ENCODE data around the gene GPATCH2. TPM values are rescaled to one million over a fixed set of nuclear protein-coding genes. Genes with fewer than 3 reads are reported as not detected.

GPATCH2 gene
- total and polyA plus RNA-seq, 10 of the 15 experiments (the other 5 are each of a cell fraction or from before 2014, with no cell fraction given) = 3.2 to 12.2 (median 5.4) TPM

DNA sequence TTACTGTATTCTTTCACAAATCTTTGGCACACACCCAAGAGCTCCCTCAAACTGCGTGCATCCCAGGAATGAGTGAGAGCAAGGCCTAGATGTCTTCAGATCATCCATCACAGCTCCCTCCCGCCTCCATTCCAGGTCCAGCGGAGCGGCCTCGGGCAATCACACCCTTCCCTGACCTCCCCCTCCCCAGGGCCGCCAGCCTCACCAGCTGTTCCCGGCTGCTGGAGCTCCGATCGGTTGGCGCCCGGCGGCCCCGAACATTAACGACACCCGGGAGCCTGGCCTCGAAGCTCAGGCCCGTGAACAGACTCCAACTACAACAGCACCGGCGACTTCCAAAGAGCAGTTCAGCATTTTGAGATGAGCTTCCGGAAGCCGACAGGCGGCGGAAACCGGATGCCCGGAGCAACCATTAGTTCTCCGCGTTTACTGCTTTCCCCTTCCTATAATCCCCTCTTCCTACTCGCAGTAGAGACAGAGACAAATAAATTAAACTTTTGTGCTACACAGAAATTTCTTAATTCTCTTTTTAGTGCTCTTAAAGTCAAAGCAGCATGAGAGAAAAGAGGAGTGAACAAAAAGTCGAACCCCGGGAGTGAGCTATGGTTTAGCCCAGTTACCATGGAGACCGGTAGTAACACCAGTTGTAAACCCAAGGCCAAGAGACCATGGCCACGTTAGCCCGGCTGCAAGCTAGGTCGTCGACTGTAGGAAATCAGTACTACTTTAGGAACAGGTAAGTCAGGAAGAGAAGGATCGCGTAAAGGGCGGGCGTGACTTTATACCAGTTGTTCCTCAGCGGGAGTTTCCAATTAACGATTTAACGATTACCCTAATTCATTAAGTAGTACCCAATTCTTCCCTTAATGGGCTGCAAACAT, at the start of gene GPATCH2, which contains the start of gene SPATA17 (continued):
- TF ChIP-seq SUPT20H (IDR thresholded peaks at IDR 0.05; ENCODE audit: borderline replicate concordance, control insufficient read depth, low read depth, low read length) (no peak), ATF7 (IDR thresholded peaks at IDR 0.05; ENCODE audit: low read depth) (peak; percentile 100), SREBF2 (IDR thresholded peaks at IDR 0.05; ENCODE audit: low read length) (no peak), SMARCA5 (IDR thresholded peaks at IDR 0.05) (peak; percentile 92), DPF2 (IDR thresholded peaks at IDR 0.05) (no peak), ZNF24 (IDR thresholded peaks at IDR 0.05) (no peak), RELA (IDR thresholded peaks at IDR 0.05; ENCODE audit: borderline replicate concordance, partially characterized antibody) (no peak), ZBED1 (IDR thresholded peaks at IDR 0.05; ENCODE audit: borderline replicate concordance) (no peak), FOXK2 (IDR thresholded peaks at IDR 0.05) (peak; percentile 98), RFX5 (IDR thresholded peaks at IDR 0.05; ENCODE audit: low read depth, low read length) (no peak), POU2F2 (IDR thresholded peaks at IDR 0.05; ENCODE audit: borderline replicate concordance, low read depth, low read length) (no peak), ZNF207 (IDR thresholded peaks at IDR 0.05; ENCODE audit: borderline replicate concordance) (peak; percentile 83), SRF (IDR thresholded peaks at IDR 0.05; ENCODE audit: low read depth in 2 of 2, low read length in 2 of 2) (no peak), ETV6 (conservative IDR thresholded peaks at IDR 0.05 in 1 of 2, IDR thresholded peaks at IDR 0.05 in 1 of 2; ENCODE audit: borderline replicate concordance in 1 of 2, low read depth in 1 of 2) (no peak), RBBP5 (conservative IDR thresholded peaks at IDR 0.05) (no peak), SMAD1 (IDR thresholded peaks at IDR 0.05; ENCODE audit: low read depth, partially characterized antibody) (no peak), RCOR1 (conservative IDR thresholded peaks at IDR 0.05; ENCODE audit: low read depth, low read length) (no peak)
- TF ChIP-seq, protein P1, sequence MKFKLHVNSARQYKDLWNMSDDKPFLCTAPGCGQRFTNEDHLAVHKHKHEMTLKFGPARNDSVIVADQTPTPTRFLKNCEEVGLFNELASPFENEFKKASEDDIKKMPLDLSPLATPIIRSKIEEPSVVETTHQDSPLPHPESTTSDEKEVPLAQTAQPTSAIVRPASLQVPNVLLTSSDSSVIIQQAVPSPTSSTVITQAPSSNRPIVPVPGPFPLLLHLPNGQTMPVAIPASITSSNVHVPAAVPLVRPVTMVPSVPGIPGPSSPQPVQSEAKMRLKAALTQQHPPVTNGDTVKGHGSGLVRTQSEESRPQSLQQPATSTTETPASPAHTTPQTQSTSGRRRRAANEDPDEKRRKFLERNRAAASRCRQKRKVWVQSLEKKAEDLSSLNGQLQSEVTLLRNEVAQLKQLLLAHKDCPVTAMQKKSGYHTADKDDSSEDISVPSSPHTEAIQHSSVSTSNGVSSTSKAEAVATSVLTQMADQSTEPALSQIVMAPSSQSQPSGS (IDR thresholded peaks at IDR 0.05; ENCODE audit: low read length) = 0 out of 2 replicates have a peak, but pooled peaks have one; percentile 11
- TF ChIP-seq, protein P2, sequence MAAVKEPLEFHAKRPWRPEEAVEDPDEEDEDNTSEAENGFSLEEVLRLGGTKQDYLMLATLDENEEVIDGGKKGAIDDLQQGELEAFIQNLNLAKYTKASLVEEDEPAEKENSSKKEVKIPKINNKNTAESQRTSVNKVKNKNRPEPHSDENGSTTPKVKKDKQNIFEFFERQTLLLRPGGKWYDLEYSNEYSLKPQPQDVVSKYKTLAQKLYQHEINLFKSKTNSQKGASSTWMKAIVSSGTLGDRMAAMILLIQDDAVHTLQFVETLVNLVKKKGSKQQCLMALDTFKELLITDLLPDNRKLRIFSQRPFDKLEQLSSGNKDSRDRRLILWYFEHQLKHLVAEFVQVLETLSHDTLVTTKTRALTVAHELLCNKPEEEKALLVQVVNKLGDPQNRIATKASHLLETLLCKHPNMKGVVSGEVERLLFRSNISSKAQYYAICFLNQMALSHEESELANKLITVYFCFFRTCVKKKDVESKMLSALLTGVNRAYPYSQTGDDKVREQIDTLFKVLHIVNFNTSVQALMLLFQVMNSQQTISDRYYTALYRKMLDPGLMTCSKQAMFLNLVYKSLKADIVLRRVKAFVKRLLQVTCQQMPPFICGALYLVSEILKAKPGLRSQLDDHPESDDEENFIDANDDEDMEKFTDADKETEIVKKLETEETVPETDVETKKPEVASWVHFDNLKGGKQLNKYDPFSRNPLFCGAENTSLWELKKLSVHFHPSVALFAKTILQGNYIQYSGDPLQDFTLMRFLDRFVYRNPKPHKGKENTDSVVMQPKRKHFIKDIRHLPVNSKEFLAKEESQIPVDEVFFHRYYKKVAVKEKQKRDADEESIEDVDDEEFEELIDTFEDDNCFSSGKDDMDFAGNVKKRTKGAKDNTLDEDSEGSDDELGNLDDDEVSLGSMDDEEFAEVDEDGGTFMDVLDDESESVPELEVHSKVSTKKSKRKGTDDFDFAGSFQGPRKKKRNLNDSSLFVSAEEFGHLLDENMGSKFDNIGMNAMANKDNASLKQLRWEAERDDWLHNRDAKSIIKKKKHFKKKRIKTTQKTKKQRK (IDR thresholded peaks at IDR 0.05; ENCODE audit: low read depth, low read length) = no peak
- TF ChIP-seq, protein P3, sequence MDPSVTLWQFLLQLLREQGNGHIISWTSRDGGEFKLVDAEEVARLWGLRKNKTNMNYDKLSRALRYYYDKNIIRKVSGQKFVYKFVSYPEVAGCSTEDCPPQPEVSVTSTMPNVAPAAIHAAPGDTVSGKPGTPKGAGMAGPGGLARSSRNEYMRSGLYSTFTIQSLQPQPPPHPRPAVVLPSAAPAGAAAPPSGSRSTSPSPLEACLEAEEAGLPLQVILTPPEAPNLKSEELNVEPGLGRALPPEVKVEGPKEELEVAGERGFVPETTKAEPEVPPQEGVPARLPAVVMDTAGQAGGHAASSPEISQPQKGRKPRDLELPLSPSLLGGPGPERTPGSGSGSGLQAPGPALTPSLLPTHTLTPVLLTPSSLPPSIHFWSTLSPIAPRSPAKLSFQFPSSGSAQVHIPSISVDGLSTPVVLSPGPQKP (IDR thresholded peaks at IDR 0.05; ENCODE audit: low read depth, low read length) = peak; percentile 17; the same call in 1 of the 2 replicates
- TF ChIP-seq, protein P4, sequence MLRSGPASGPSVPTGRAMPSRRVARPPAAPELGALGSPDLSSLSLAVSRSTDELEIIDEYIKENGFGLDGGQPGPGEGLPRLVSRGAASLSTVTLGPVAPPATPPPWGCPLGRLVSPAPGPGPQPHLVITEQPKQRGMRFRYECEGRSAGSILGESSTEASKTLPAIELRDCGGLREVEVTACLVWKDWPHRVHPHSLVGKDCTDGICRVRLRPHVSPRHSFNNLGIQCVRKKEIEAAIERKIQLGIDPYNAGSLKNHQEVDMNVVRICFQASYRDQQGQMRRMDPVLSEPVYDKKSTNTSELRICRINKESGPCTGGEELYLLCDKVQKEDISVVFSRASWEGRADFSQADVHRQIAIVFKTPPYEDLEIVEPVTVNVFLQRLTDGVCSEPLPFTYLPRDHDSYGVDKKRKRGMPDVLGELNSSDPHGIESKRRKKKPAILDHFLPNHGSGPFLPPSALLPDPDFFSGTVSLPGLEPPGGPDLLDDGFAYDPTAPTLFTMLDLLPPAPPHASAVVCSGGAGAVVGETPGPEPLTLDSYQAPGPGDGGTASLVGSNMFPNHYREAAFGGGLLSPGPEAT (IDR thresholded peaks at IDR 0.05; ENCODE audit: low read depth) = peak; percentile 70
- TF ChIP-seq, protein P5, sequence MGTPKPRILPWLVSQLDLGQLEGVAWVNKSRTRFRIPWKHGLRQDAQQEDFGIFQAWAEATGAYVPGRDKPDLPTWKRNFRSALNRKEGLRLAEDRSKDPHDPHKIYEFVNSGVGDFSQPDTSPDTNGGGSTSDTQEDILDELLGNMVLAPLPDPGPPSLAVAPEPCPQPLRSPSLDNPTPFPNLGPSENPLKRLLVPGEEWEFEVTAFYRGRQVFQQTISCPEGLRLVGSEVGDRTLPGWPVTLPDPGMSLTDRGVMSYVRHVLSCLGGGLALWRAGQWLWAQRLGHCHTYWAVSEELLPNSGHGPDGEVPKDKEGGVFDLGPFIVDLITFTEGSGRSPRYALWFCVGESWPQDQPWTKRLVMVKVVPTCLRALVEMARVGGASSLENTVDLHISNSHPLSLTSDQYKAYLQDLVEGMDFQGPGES (IDR thresholded peaks at IDR 0.05) = no peak

Measured in GM12878 (cell line).